Measurements from ENCODE around the gene FMN1.

The FMN1 gene

GRCh38 chr15:32738666-32739065 is 455.8 kb downstream of the FMN1 start:
- no peak for DNase-seq

GRCh38 chr15:32737304-32737703 is 457.2 kb downstream of the FMN1 start:
- DNase-seq, result no peak

GRCh38 chr15:32736701-32737061 is 457.8 kb downstream of the FMN1 start:
- no peak for DNase-seq

GRCh38 chr15:32735989-32736700 is 458.4 kb downstream of the FMN1 start:
- no peak for DNase-seq

- no peak for DNase-seq
These were observed 461.2 kb downstream of the FMN1 start for GRCh38 chr15:32733281-32733680.

GRCh38 chr15:32732574-32733157 is 461.8 kb downstream of the FMN1 start:
- no peak for DNase-seq

GRCh38 chr15:32730677-32731654 is 463.5 kb downstream of the FMN1 start:
- peak; percentile 17 for DNase-seq

GRCh38 chr15:32729700-32730395 is 464.7 kb downstream of the FMN1 start:
- DNase-seq, result no peak

GRCh38 chr15:32723171-32723948 is 471.2 kb downstream of the FMN1 start:
- peak; percentile 29 for DNase-seq

- DNase-seq, result peak; percentile 14
These were observed 472.4 kb downstream of the FMN1 start for GRCh38 chr15:32722136-32722535.

GRCh38 chr15:32721596-32721995 is 472.9 kb downstream of the FMN1 start:
- no peak for DNase-seq

- peak; percentile 22 for DNase-seq
These were observed 475.4 kb downstream of the FMN1 start for GRCh38 chr15:32718821-32719716.

GRCh38 chr15:32718227-32718820 is 476.2 kb downstream of the FMN1 start:
- no peak for DNase-seq

GRCh38 chr15:32717426-32718226 is 476.9 kb downstream of the FMN1 start, which contains the start of gene GREM1:
GREM1 (plus strand) TSS chr15:32718004; CDS start chr15:32730691, 12,687 bp downstream.
- peak; percentile 41 for DNase-seq

GRCh38 chr15:32716915-32717425 is 477.5 kb downstream of the FMN1 start:
- peak; percentile 69 for DNase-seq

- DNase-seq, result no peak
These were observed 478.1 kb downstream of the FMN1 start for GRCh38 chr15:32716216-32716914.

Data from suppressor macrophage treated with lipopolysaccharide for 4 hours (primary cell).